Muscle of arm (tissue), 14 donors: ENCODE data around the gene COX10. TPM values are rescaled to one million over a fixed set of nuclear protein-coding genes. Genes with fewer than 3 reads are reported as not detected.
"Not testable (repeated sequence)": the region's sequence is repeated elsewhere in the genome, so short reads cannot be mapped to it uniquely, and the experiment has no call there.

Experiments used
- DNase-seq: peaks from one replicate; pipeline ENCODE4 v3.0.0-alpha.2; 2013
- long read RNA-seq, 11 donors: transcript quantifications; one replicate each; lab custom pipeline, GENCODE V29; 2026
- polyA plus RNA-seq, 12 donors: library from polyadenylated mRNA; unstranded; fragments of 120-200 nt; gene quantifications; one replicate each; pipeline ENCODE4 v1.2.1, GENCODE V29; 2013; ENCODE audit not compliant: insufficient read length in 12 of 12

COX10 gene
- polyA plus RNA-seq, result 10 to 100 TPM in 10 of 12 donors, 1 to 10 TPM in 1, not detected in 1; 9.5 to 18.7 (median 14.2) TPM
- long read RNA-seq, donor 1, partial matches to known transcripts, result 0 of 6 reads
- long read RNA-seq, donor 1, other reads (novel, unspliced or antisense), result 0 of 6 reads
- long read RNA-seq, donor 2, transcript COX10-201 (7 exons, 2,873 nt), result major isoform, 5 of 13 reads
- long read RNA-seq, donor 2, partial matches to known transcripts, result 7 of 13 reads
- long read RNA-seq, donor 2, other reads (novel, unspliced or antisense), result 0 of 13 reads
- long read RNA-seq, donor 3, partial matches to known transcripts, result 0 of 3 reads
- long read RNA-seq, donor 3, other reads (novel, unspliced or antisense), result 0 of 3 reads
- long read RNA-seq, donor 4, partial matches to known transcripts, result 5 of 7 reads
- long read RNA-seq, donor 4, other reads (novel, unspliced or antisense), result 0 of 7 reads
- long read RNA-seq, donor 5, transcript COX10-201 (7 exons, 2,873 nt), result major isoform, 7 of 20 reads
- long read RNA-seq, donor 5, partial matches to known transcripts, result 11 of 20 reads
- long read RNA-seq, donor 5, other reads (novel, unspliced or antisense), result 0 of 20 reads
- long read RNA-seq, donor 6, partial matches to known transcripts, result 0 of 4 reads
- long read RNA-seq, donor 6, other reads (novel, unspliced or antisense), result 0 of 4 reads
- long read RNA-seq, donor 7, partial matches to known transcripts, result 5 of 7 reads
- long read RNA-seq, donor 7, other reads (novel, unspliced or antisense), result 0 of 7 reads
- long read RNA-seq, donor 8, partial matches to known transcripts, result 12 of 16 reads
- long read RNA-seq, donor 8, other reads (novel, unspliced or antisense), result 0 of 16 reads
- long read RNA-seq, donor 9, partial matches to known transcripts, result 0 of 1 reads
- long read RNA-seq, donor 9, other reads (novel, unspliced or antisense), result 0 of 1 reads
- long read RNA-seq, donor 10, transcript COX10-201 (7 exons, 2,873 nt), result major isoform, 6 of 14 reads
- long read RNA-seq, donor 10, partial matches to known transcripts, result 8 of 14 reads
- long read RNA-seq, donor 10, other reads (novel, unspliced or antisense), result 0 of 14 reads
- long read RNA-seq, donor 11, transcript COX10-201 (7 exons, 2,873 nt), result major isoform, 9 of 10 reads
- long read RNA-seq, donor 11, partial matches to known transcripts, result 0 of 10 reads
- long read RNA-seq, donor 11, other reads (novel, unspliced or antisense), result 0 of 10 reads

DNA sequence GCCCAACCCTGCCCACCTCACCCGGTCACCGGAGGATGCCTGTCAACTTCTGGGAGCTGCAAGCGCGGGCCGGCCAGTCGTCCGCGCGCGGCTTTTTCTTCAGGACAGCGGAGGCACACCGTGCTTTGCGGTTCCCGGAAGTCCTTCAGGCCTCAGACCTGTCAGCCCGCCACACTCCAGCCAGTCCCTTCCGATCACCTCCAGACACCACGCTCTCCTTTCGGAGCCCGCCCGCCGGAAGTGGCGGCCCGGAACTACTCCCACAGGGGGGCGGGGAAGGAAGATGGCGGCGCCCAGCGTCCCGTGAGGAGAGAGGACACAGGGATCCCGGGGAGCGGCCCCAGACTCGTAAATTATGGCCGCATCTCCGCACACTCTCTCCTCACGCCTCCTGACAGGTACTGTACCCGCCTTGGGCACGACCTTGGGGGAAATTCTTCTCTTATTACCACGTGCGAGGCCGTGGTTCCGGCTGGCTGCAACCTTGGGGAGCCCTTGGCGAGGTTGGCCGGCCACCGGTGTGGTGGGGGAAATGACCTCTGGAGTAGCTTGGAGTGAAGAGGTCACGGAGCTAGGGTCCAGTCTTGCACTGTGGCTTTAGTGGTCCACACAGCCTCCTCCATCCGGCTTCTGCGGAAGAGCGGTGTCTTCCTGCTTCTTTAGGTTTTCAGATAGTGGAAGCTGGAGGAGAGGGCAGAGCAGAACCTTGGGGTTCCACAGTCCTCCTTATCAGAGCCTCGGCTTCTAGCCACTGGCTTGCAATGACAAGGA lies at the start of gene COX10:
Gene COX10, plus strand, starts transcription at position 254 of the 771 bp plus-strand sequence. Its CDS starts 102 bp downstream, at position 356.
- DNase-seq, result peak; percentile 88

GRCh38 chr17:14021651-14022294 lies 47.5 kb upstream of the COX10 start:
- DNase-seq, result not testable (repeated sequence)

DNA sequence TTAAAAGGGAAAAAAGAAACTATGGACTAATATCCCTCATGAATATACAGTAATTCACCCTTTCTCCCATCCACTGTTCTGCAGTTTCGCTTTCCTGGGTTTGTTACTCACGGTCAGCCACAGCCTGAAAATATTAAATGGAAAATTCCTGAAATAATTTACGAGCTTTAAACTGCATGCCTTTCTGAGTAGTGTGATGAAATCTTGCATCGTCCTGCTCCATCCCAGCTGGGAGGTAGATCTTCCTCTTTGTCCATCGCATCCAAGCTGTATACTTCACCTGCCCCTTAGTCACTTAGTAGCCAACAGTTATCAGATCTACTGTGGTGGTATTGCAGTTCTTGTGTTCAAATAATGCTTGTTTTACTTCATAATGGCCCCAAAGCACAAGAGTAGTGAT lies 39.5 kb upstream of the COX10 start:
- not testable (repeated sequence) for DNase-seq

- DNase-seq, result no peak
Observed at GRCh38 chr17:14032234-14032633, 37.1 kb upstream of the COX10 start.

- DNase-seq, result no peak
Observed at GRCh38 chr17:14033166-14033565, 36.1 kb upstream of the COX10 start.

DNA sequence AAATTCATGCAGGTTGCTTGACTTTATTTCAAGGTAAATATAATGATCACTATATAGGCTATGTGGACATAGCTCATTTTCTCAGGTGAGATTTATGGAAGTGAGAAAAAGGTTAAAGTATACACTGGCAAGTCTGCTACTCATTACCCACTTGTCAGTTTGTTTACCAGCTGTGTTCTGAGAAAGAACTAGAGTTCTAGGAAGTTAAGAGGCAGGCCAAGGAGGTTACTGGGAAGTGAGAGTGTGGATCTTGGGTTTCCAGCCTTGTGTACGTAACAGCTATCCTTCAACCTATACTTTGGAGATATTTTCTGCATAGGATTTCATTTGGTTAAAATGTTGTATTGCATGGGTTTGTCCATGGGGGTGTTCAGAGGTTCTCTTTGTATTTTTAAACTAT lies 31.9 kb upstream of the COX10 start:
- DNase-seq, result no peak

DNA sequence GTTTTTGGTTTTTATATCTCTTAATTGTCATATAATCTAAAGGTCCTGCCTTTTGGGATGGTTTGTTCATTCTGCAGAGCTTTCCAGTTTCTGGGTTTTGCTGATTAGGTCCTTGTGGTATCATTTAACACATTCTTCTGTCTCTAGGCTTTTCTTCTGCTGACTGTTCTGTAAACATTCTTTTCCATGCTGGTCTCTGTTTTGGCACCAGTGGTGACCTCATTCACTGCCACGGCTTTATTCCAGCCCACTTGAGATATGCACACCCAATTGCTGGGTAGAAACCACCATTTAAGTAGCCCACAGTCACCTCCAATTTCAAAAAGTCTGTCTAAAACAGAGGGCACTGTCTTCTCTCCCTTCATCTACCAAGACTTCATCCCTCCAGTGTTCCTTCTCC lies 31.1 kb upstream of the COX10 start:
- DNase-seq, result no peak

DNA sequence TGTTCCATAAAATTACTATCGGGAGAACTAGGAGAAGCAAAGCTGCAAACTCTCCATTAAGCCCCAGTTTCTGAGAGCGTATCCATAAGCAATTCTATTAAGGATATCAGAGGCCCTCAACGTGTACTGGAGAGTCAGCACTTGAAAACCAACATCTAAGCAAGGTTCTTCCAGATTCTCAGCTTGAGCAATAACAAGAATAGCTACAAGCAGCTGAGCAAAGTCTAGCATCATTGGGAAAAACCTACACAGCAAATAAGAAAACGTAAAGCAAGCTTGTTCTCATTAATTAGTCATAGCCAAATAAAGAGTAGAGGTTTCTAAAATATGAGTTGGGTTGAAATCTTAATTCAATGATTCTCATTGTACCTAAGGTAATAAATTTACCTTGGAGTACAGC lies 26.9 kb upstream of the COX10 start:
- no peak for DNase-seq

- DNase-seq, result no peak
Observed at GRCh38 chr17:14044702-14045101, 24.6 kb upstream of the COX10 start.

GRCh38 chr17:14046978-14047377 lies 22.3 kb upstream of the COX10 start:
- DNase-seq, result no peak

DNA sequence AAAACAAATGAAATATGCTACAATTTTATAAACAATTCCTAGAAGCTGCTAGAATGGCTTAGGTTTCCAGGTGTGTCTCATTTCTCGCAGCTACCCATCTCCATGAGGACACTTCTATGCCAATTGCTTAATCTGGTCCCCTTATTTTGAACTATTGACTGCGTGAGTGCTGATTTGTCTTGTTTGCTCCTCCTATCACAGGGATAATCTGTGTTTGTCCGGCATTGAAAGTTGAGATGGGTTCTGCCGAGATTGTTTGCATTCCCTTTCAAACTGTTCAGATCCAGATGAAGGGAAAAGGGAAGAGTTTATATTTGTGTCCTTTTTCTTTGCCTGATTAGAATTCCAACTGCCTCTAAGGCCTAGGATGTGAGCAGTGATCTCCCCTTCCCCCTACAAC lies 21.7 kb upstream of the COX10 start:
- no peak for DNase-seq

DNA sequence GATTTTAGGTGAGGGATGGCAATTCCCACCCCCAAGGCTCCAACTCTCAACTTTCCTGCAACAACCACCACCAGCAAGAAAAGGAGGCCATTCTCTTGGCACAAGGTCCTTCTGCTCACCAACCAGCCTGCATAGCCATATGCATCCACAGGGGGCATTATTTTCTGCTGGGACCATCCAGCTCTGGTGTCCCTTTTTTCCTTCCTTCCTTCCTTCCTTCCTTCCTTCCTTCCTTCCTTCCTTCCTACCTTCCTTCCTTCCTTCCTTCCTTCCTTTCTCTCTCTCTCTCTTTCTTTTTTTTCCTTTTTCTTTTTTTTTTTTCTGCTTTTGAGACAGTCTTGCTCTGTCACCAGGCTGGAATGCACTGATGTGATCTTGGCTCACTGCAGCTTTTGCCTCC lies 21.1 kb upstream of the COX10 start:
- no peak for DNase-seq

DNA sequence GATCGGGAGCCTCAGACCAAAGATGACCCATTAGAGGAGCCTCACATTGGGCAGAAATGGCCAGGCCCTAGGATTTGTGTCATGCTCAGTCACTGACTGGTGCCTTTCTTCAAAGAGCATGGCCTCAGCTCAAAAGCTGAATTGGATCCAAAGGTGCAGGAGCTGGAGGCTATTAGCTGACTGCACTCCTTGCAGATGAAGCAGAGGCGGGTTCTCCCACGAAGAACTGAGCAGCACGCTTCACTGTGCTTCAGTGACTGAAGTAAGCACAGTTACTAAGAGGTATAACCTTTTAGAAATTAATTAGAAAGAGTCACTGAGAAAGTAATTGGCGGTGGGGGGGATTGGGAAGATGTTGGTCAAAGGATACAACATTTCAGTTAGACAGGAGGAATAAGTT lies 18.7 kb upstream of the COX10 start:
- DNase-seq, result no peak

- no peak for DNase-seq
Observed at GRCh38 chr17:14051692-14052091, 17.6 kb upstream of the COX10 start.

GRCh38 chr17:14052886-14053615 lies 16.3 kb upstream of the COX10 start:
- DNase-seq, result no peak

GRCh38 chr17:14057591-14057990 lies 11.7 kb upstream of the COX10 start:
- no peak for DNase-seq

GRCh38 chr17:14058051-14058450 lies 11.3 kb upstream of the COX10 start:
- no peak for DNase-seq

GRCh38 chr17:14060706-14061105 lies 8.6 kb upstream of the COX10 start:
- no peak for DNase-seq

GRCh38 chr17:14061666-14062560 lies 7.4 kb upstream of the COX10 start:
- no peak for DNase-seq
